ENCODE measurements around the gene NLRC3. TPM values are rescaled to one million over a fixed set of nuclear protein-coding genes. Genes with fewer than 3 reads are reported as not detected.

Gene NLRC3
- total RNA-seq, 1 donor from 2014 or later, result 0.04 TPM

DNA sequence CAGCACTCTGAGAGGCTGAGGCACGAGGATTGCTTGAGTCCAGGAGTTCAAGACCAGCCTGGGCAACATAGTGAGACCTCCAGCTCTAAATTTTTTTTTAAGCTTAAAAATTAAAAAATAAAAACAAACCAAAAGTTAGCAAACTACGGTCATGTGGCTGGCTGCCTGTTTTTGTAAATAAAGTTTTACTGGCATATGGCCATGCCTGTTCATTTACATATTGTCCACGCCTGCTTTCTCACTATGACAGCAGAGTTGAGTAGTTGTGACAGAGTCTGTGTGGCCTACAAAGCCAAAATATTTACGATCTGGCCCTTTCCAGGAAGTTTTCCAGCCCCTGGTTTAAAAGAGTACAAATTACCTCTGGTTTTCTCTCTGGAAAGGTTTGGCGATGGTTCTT is 30.9 kb upstream of the NLRC3 start:
- no peak overlapping the region for H3K4me3 ChIP-seq (ENCODE audit: low read depth, low read length)
- no peaks in the 10 kb centered on the region for H3K36me3 ChIP-seq (ENCODE audit: control insufficient read depth, insufficient read depth, low read length)
- no peak for DNase-seq (ENCODE audit: low read depth)
- no peak for TF ChIP-seq CTCF (IDR thresholded peaks at IDR 0.05; ENCODE audit: insufficient read depth, low read length, poor library complexity, severe bottlenecking)
- no peaks in the 10 kb centered on the region for H3K27me3 ChIP-seq (ENCODE audit: control insufficient read depth, insufficient read depth, low read length)

- TF ChIP-seq CTCF (IDR thresholded peaks at IDR 0.05; ENCODE audit: insufficient read depth, low read length, poor library complexity, severe bottlenecking), result no peak
- Histone ChIP-seq H3K4me3 (ENCODE audit: low read depth, low read length) (no peak overlapping the region), H3K36me3 (ENCODE audit: control insufficient read depth, insufficient read depth, low read length) (no peaks in the 10 kb centered on the region), H3K27me3 (ENCODE audit: control insufficient read depth, insufficient read depth, low read length) (no peaks in the 10 kb centered on the region)
- no peak for DNase-seq (ENCODE audit: low read depth)
These were observed 30.4 kb upstream of the NLRC3 start for GRCh38 chr16:3607634-3608033.

DNA sequence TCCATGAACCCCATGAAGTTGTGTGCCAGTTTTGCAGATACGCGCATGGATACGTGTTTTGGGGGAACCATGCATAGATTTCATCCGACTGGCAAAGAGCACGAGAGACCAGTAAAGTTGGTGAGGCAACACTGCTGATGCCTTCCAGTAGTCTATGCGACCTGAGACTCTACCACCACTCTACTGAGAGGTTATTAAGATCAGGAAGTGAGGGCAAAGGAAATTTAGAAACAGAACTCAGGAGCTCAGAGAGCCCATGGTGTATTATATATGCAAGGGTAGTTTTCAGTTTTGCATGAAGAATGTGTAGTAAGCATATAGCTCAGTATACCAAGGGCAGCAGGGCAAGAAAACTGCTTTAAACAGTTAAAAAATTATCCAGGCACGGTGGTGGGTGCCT is 30.0 kb upstream of the NLRC3 start:
- H3K27me3 ChIP-seq (ENCODE audit: control insufficient read depth, insufficient read depth, low read length), result no peaks in the 10 kb centered on the region
- no peak overlapping the region for H3K4me3 ChIP-seq (ENCODE audit: low read depth, low read length)
- no peak for DNase-seq (ENCODE audit: low read depth)
- H3K36me3 ChIP-seq (ENCODE audit: control insufficient read depth, insufficient read depth, low read length), result no peaks in the 10 kb centered on the region
- no peak for TF ChIP-seq CTCF (IDR thresholded peaks at IDR 0.05; ENCODE audit: insufficient read depth, low read length, poor library complexity, severe bottlenecking)

DNA sequence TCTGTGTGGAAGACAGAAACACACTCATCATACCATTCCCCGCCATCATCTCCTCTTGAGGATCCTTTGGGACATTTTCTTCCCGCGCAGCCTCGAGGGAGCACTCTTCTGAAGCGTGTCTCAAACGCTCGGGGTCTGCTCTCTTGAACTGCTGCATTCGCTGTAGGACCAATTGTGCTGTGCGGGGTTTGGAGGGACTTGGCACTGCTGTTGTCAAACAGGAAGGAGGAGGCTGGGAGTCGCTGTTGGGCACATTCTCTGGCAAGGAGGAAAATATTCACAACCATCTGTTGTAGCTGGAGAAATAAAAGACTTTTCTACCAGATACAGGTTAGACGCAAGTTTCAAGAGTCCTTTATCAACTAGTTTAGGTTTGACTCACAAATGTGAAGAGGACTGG is 29.2 kb upstream of the NLRC3 start:
- DNase-seq (ENCODE audit: low read depth), result no peak
- H3K4me3 ChIP-seq (ENCODE audit: low read depth, low read length), result no peak overlapping the region
- no peaks in the 10 kb centered on the region for H3K27me3 ChIP-seq (ENCODE audit: control insufficient read depth, insufficient read depth, low read length)
- no peak for TF ChIP-seq CTCF (IDR thresholded peaks at IDR 0.05; ENCODE audit: insufficient read depth, low read length, poor library complexity, severe bottlenecking)
- H3K36me3 ChIP-seq (ENCODE audit: control insufficient read depth, insufficient read depth, low read length), result no peaks in the 10 kb centered on the region

DNA sequence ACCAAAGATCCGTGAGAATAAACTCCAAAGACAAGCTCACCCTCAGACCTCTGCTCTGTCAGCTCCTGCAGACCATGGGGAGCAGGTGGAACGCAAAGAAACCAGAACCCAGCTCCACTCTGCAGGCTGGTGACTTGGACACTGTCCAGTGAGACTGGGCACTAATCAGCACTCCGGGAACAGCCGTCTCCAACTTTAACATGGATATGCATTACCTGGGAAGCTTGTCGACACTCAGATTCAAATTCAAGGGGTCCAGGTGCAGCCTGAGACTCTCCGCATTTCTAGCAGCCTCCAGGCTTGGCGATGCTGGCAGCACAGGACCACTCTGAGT is 25.1 kb upstream of the NLRC3 start:
- H3K27me3 ChIP-seq (ENCODE audit: control insufficient read depth, insufficient read depth, low read length), result no peaks in the 10 kb centered on the region
- TF ChIP-seq CTCF (IDR thresholded peaks at IDR 0.05; ENCODE audit: insufficient read depth, low read length, poor library complexity, severe bottlenecking), result no peak
- DNase-seq (ENCODE audit: low read depth), result no peak
- no peak overlapping the region for H3K4me3 ChIP-seq (ENCODE audit: low read depth, low read length)
- no peaks in the 10 kb centered on the region for H3K36me3 ChIP-seq (ENCODE audit: control insufficient read depth, insufficient read depth, low read length)

- DNase-seq (ENCODE audit: low read depth), result no peak
- Histone ChIP-seq H3K27me3 (ENCODE audit: control insufficient read depth, insufficient read depth, low read length) (no peaks in the 10 kb centered on the region), H3K36me3 (ENCODE audit: control insufficient read depth, insufficient read depth, low read length) (no peaks in the 10 kb centered on the region), H3K4me3 (ENCODE audit: low read depth, low read length) (no peak overlapping the region)
- no peak for TF ChIP-seq CTCF (IDR thresholded peaks at IDR 0.05; ENCODE audit: insufficient read depth, low read length, poor library complexity, severe bottlenecking)
These were observed 24.6 kb upstream of the NLRC3 start for GRCh38 chr16:3601614-3602319.

Measured in kidney epithelial cell (primary cell).